SK-N-SH (cell line): ENCODE data around the gene AXIN1. TPM values are rescaled to one million over a fixed set of nuclear protein-coding genes. Genes with fewer than 3 reads are reported as not detected.

Experiments used
- CTCF ChIA-PET: fragments of 300-600, 350-600 bp; formaldehyde crosslinking; extraction: SDS; loops from one replicate; lab custom pipeline; 2021; lab: Yijun Ruan, JAX
- POLR2A ChIA-PET: fragments of 350-600 bp; sonication (Branson Sonifier 250); formaldehyde crosslinking; extraction: SDS; loops from one replicate; lab custom pipeline; 2020; ENCODE audit warnings: antibody characterized with exemption, inconsistent platforms; lab: Yijun Ruan, JAX
- DNase-seq: peaks from one replicate; pipeline ENCODE4 v3.0.0; 2012
- H2AFZ ChIP-seq: fragments of 200-600 bp; sonication (generic); 2 replicates; pipeline ENCODE4 v1.8.1; 2016; ENCODE audit warnings: antibody characterized with exemption, mild to moderate bottlenecking, low read depth
- H3F3A ChIP-seq: fragments of 200-600 bp; sonication (generic); replicated peaks from 2 replicates; pipeline ENCODE3; 2016; ENCODE audit warnings: antibody characterized with exemption, mild to moderate bottlenecking; ENCODE audit not compliant: insufficient read depth
- H3K27ac ChIP-seq, 2 experiments: fragments of 200-500 bp in 1 of 2; fragments of 200-600 bp in 1 of 2; sonication (Bioruptor generic) in 1 of 2; sonication (generic), shearing (Covaris generic) in 1 of 2; 2 replicates each; pipeline versions ENCODE4 v1.5.1 to v1.6.1; 2014 to 2016; ENCODE audit warnings: low read depth in 2 of 2, inconsistent platforms in 1 of 2, low read length in 1 of 2, mild to moderate bottlenecking in 1 of 2, mixed read lengths in 1 of 2
- H3K27me3 ChIP-seq: fragments of 200-600 bp; sonication (generic), shearing (Covaris generic); 2 replicates; pipeline ENCODE4 v1.6.1; 2016; ENCODE audit warnings: mixed run types; ENCODE audit not compliant: insufficient read depth
- H3K36me3 ChIP-seq, 2 experiments: fragments of 200-500 bp in 1 of 2; fragments of 200-600 bp in 1 of 2; sonication (Bioruptor generic) in 1 of 2; sonication (generic) in 1 of 2; replicated peaks in 1 of 2; 2 replicates each; pipeline versions ENCODE3 to v1.5.1; 2014 to 2016; ENCODE audit warnings: low read length in 1 of 2, mild to moderate bottlenecking in 1 of 2; ENCODE audit not compliant: insufficient read depth in 2 of 2, control insufficient read depth in 1 of 2
- H3K4me1 ChIP-seq, 2 experiments: fragments of 200-500 bp in 1 of 2; fragments of 200-600 bp in 1 of 2; sonication (Bioruptor generic) in 1 of 2; sonication (generic), shearing (Covaris generic) in 1 of 2; 2 replicates each; pipeline versions ENCODE4 v1.5.1 to v1.6.1; 2014 to 2016; ENCODE audit warnings: low read depth in 1 of 2, low read length in 1 of 2, mixed run types in 1 of 2; ENCODE audit not compliant: insufficient read depth in 2 of 2, control insufficient read depth in 1 of 2
- H3K4me2 ChIP-seq: fragments of 200-600 bp; sonication (generic), shearing (Covaris generic); 2 replicates; pipeline ENCODE4 v1.6.1; 2017; ENCODE audit warnings: mixed run types
- H3K4me3 ChIP-seq, 2 experiments: fragments of 200-500 bp in 1 of 2; fragments of 200-600 bp in 1 of 2; sonication (Bioruptor generic) in 1 of 2; sonication (generic), shearing (Covaris generic) in 1 of 2; 2 replicates each; pipeline versions ENCODE4 v1.5.1 to v1.8.1; 2014 to 2016; ENCODE audit warnings: low read depth in 2 of 2, inconsistent platforms in 1 of 2, low read length in 1 of 2, mild to moderate bottlenecking in 1 of 2, mixed read lengths in 1 of 2, moderate library complexity in 1 of 2
- H3K79me2 ChIP-seq: fragments of 200-600 bp; sonication (generic); 2 replicates; pipeline ENCODE4 v1.8.1; 2017; ENCODE audit warnings: mild to moderate bottlenecking; ENCODE audit not compliant: insufficient read depth
- H3K9ac ChIP-seq: fragments of 200-600 bp; sonication (generic); 2 replicates; pipeline ENCODE4 v1.6.1; 2017; ENCODE audit warnings: mixed run types
- H3K9me2 ChIP-seq: fragments of 200-600 bp; sonication (generic); 2 replicates; pipeline ENCODE4 v1.6.1; 2017; ENCODE audit warnings: mixed run types
- H3K9me3 ChIP-seq: fragments of 200-600 bp; sonication (generic); 2 replicates; pipeline ENCODE4 v1.6.1; 2017; ENCODE audit warnings: mixed run types, mild to moderate bottlenecking, moderate library complexity
- H4K20me1 ChIP-seq: fragments of 200-600 bp; sonication (generic); 2 replicates; pipeline ENCODE4 v1.6.1; 2017; ENCODE audit warnings: mild to moderate bottlenecking, mixed run types; ENCODE audit not compliant: insufficient read depth
- FOXM1 ChIP-seq: IDR thresholded peaks from 2 replicates; pipeline ENCODE4 v1.4.0; 2012; ENCODE audit warnings: low read depth, mild to moderate bottlenecking
- JUND ChIP-seq: IDR thresholded peaks from 2 replicates; pipeline ENCODE4 v1.4.0; 2012
- MAX ChIP-seq: IDR thresholded peaks from 2 replicates; pipeline ENCODE4 v1.4.0; 2012; ENCODE audit warnings: low read depth
- MEF2A ChIP-seq: IDR thresholded peaks from 2 replicates; pipeline ENCODE4 v1.4.0; 2012; ENCODE audit warnings: low read depth, borderline replicate concordance
- MXI1 ChIP-seq: IDR thresholded peaks from 2 replicates; pipeline ENCODE4 v1.6.1; 2012; ENCODE audit warnings: mild to moderate bottlenecking, low read depth, low read length, improper control_type of control experiment
- POLR2AphosphoS5 ChIP-seq: IDR thresholded peaks from 2 replicates; pipeline ENCODE4 v1.6.1; 2012; ENCODE audit warnings: low read depth, low read length
- RAD21 ChIP-seq: IDR thresholded peaks from 2 replicates; pipeline ENCODE4 v1.6.1; 2012; ENCODE audit warnings: mild to moderate bottlenecking, low read length
- RXRA ChIP-seq: IDR thresholded peaks from 2 replicates; pipeline ENCODE4 v1.4.0; 2012; ENCODE audit warnings: low read depth, mild to moderate bottlenecking, borderline replicate concordance
- TCF12 ChIP-seq: IDR thresholded peaks from 2 replicates; pipeline ENCODE4 v1.4.0; 2012
- USF1 ChIP-seq: IDR thresholded peaks from 2 replicates; pipeline ENCODE4 v1.4.0; 2012; ENCODE audit warnings: low read depth, borderline replicate concordance
- USF2 ChIP-seq: fragments of 150-350 bp; IDR thresholded peaks from 2 replicates; pipeline ENCODE4 v1.6.1; 2017; ENCODE audit warnings: antibody characterized with exemption, low read length, low read depth, borderline replicate concordance
- ZBTB33 ChIP-seq: IDR thresholded peaks from 2 replicates; pipeline ENCODE4 v1.4.0; 2012; ENCODE audit warnings: low read depth, borderline replicate concordance
- WGBS: methylation state at CpG from one replicate; pipeline ENCODE4 v1.1.6; 2017; ENCODE audit warnings: low lambda C conversion rate; 5-methylcytosine and 5-hydroxymethylcytosine counted together
- polyA plus RNA-seq, 3 experiments: library from polyadenylated mRNA; depleted of rRNA; stranded (reverse); fragments of >200 nt; gene quantifications; 2 replicates each; pipeline ENCODE4 v1.2.3, GENCODE V29; 2012

The AXIN1 gene
- polyA plus RNA-seq, 1 of the 3 experiments (the other 2 are of a cell fraction), result 19.9 TPM

- CTCF ChIA-PET, result interaction anchor here (0.6 to 3.9 kb wide), 9 partner anchors 9 to 247 kb away, joined by 3 to 21 read pairs (median 4); partner anchors contain the start of genes FAM234A and HBQ1
- no peak for TF ChIP-seq FOXM1
- no peak for TF ChIP-seq TCF12
- H3K4me2 ChIP-seq, result peak overlapping the region; percentile 71; the same call in 1 of the 2 replicates
- H3K36me3 ChIP-seq, result peaks cover 4 to 7% of the 10 kb centered on the region in 2 experiments
- 60% methylated on average over 8 of the region's 25 CpGs for WGBS
- H3K9me3 ChIP-seq, result no peaks in the 10 kb centered on the region
- H3K79me2 ChIP-seq, result peaks cover 33% of the 10 kb centered on the region
- no peak for DNase-seq
- H3K27ac ChIP-seq, result no peak overlapping the region; a peak in 1 of 4 replicates
- peaks cover 22% of the 10 kb centered on the region for H4K20me1 ChIP-seq
- 0 out of 2 replicates have a peak overlapping the region, but pooled peaks have one; percentile 41 for H2AFZ ChIP-seq
- peak overlapping the region; percentile 39 to 46; a peak in 3 of 4 replicates for H3K4me3 ChIP-seq
- POLR2A ChIA-PET, result interaction anchor here (1.6 kb wide), 1 partner anchor 8 kb away, joined by 3 read pairs; no protein-coding TSS in a partner anchor
- H3K9ac ChIP-seq, result peak overlapping the region; percentile 36; the same call in 1 of the 2 replicates
- no peaks in the 10 kb centered on the region for H3K27me3 ChIP-seq
- H3F3A ChIP-seq, result no peaks in the 10 kb centered on the region
- peaks cover 0 to 4% of the 10 kb centered on the region in 2 experiments; a peak in 2 of 4 replicates for H3K4me1 ChIP-seq
- H3K9me2 ChIP-seq, result no peaks in the 10 kb centered on the region
Measured at GRCh38 chr16:353404-354290, 1.1 kb upstream of the AXIN1 start.

- TF ChIP-seq TCF12 (no peak), USF1 (no peak), USF2 (no peak), MXI1 (peak; percentile 43), POLR2AphosphoS5 (no peak), ZBTB33 (no peak), RXRA (no peak), MAX (peak; percentile 57), MEF2A (no peak), JUND (no peak), RAD21 (no peak)
- H3K27ac ChIP-seq, result peak overlapping the region in 1 of 2 experiments; percentile 41; a peak in 2 of 4 replicates
- H3K9ac ChIP-seq, result peak overlapping the region; percentile 69
- H3K4me1 ChIP-seq, result peaks cover 0 to 4% of the 10 kb centered on the region in 2 experiments; a peak in 2 of 4 replicates
- no peaks in the 10 kb centered on the region for H3F3A ChIP-seq
- H3K4me3 ChIP-seq, result peak overlapping the region; percentile 61 to 92
- CTCF ChIA-PET, result interaction anchor here (0.6 to 4.4 kb wide), 13 partner anchors 9 to 286 kb away, joined by 3 to 22 read pairs (median 6); partner anchors contain the start of genes FAM234A and HBQ1
- H3K9me3 ChIP-seq, result no peaks in the 10 kb centered on the region
- peaks cover 39% of the 10 kb centered on the region for H4K20me1 ChIP-seq
- H3K9me2 ChIP-seq, result no peaks in the 10 kb centered on the region
- DNase-seq, result no peak
- peak overlapping the region; percentile 87 for H3K4me2 ChIP-seq
- H3K79me2 ChIP-seq, result peaks cover 49% of the 10 kb centered on the region
- H3K27me3 ChIP-seq, result no peaks in the 10 kb centered on the region
- peaks cover 4 to 10% of the 10 kb centered on the region in 2 experiments for H3K36me3 ChIP-seq
- WGBS, result under 1% methylated on average over 27 of the region's 95 CpGs
- POLR2A ChIA-PET, result interaction anchor here (0.7 to 1.6 kb wide), 3 partner anchors 10 to 124 kb away, joined by 3 to 4 read pairs (median 3); no protein-coding TSS in a partner anchor
- no peak overlapping the region for H2AFZ ChIP-seq
Measured at GRCh38 chr16:351804-352520, 561 bp downstream of the AXIN1 start.
